Articular chondrocyte of knee joint (primary cell): Measurements from ENCODE around the gene SLC35D2. TPM values are rescaled to one million over a fixed set of nuclear protein-coding genes. Genes with fewer than 3 reads are reported as not detected.

Source experiments
- total RNA-seq: library from RNA; depleted of rRNA; stranded (reverse); fragments of >200 nt; gene quantifications from 2 replicates; pipeline ENCODE4 v1.2.3, GENCODE V29; 2012

The SLC35D2 gene
- 23.7 and 28.2 TPM in 2 replicates for total RNA-seq

GRCh38 chr9:96383165-96383942, at the start of gene SLC35D2:
Gene SLC35D2, minus strand, starts transcription at chr9:96383711. Its CDS starts 77 bp downstream, at chr9:96383634.

DNA sequence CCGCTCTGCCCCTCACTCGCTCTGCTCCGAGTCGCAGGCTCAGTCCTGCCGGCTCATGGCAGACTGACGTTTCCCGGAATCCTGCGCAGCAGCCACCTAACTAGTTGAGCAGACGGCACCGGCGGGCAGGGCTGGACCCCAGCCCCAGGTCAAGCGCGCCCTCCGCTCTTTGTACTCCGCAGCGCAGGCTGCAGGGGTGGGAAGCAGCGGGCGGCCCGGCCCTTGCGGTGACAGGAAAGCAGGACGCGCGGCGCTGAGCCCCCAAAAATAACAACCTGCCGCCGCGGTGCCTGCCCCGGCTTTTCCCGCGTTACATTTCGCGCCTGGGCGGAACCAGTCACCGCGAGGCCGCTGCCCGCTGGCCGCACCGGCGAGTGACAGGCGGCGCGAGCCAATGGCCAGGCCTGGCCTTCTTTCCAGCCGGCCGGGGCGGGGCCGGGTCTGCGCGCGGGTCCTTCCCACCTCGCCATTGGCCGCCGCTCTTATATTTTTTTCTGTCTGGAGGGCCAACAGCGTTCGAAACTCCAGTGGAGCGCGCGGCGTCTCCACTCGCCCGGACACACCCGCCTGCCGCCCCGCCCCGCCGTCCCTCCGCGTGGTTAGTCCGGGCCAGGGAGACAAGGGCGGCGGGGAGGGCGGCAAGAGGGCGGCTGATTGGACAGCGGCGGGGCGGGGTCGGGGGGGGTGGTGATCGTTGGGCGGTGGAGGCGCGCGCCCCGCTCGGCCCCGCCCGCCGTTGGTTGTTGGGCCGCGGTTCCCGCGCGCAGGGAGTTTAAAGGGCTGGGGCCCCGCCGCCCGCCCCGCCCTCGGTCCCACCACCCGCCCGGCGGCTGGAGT, 34.8 kb upstream of the SLC35D2 start, which contains the start of gene ZNF367:
Gene ZNF367, minus strand, starts transcription at position 288 of the 837 bp plus-strand sequence. CDS start 338 bp downstream, outside the sequence.

GRCh38 chr9:96302021-96302420, 81.5 kb downstream of the SLC35D2 start, which contains the start of gene HSD17B3:
Gene HSD17B3, minus strand, starts transcription at chr9:96302176. Its CDS starts 72 bp downstream, at chr9:96302104.

Other genes starting within 250 kb of the SLC35D2 start
- not detected in 2 replicates for gene HSD17B3, start 81.5 kb downstream of the SLC35D2 start, total RNA-seq
- gene ZNF367, start 34.7 kb upstream of the SLC35D2 start, total RNA-seq, result 4.2 and 8.3 TPM in 2 replicates
- 15.2 and 16.1 TPM in 2 replicates for gene HABP4, start 66.5 kb upstream of the SLC35D2 start, total RNA-seq
- gene CDC14B, start 236.1 kb upstream of the SLC35D2 start, total RNA-seq, result 23.7 and 30.2 TPM in 2 replicates